ENCODE data around the gene GJD4.

- no peak for TF ChIP-seq POLR2A (IDR thresholded peaks at IDR 0.05; ENCODE audit: low read depth, low read length)
- no peak for TF ChIP-seq TAF1 (IDR thresholded peaks at IDR 0.05; ENCODE audit: borderline replicate concordance, low read depth, low read length)
- TF ChIP-seq POLR2AphosphoS5 (IDR thresholded peaks at IDR 0.05; ENCODE audit: low read depth, low read length): no peak
Measured at GRCh38 chr10:35563261-35563891, 41.8 kb upstream of the GJD4 start.

Measured in GM12892 (cell line).